Lower leg skin (tissue), 3 donors: ENCODE measurements around the gene SUN5.

Source experiments
- CTCF ChIP-seq, 3 donors: fragments of 450-650 bp; IDR thresholded peaks; one replicate each; pipeline ENCODE4 v1.5.1; 2016; ENCODE audit warnings: antibody characterized with exemption in 3 of 3, mild to moderate bottlenecking in 3 of 3, moderate library complexity in 2 of 3
- POLR2A ChIP-seq, 2 donors: fragments of 450-650 bp; IDR thresholded peaks; one replicate each; pipeline ENCODE4 v1.6.1; 2016 to 2017; ENCODE audit warnings: antibody characterized with exemption in 2 of 2, mild to moderate bottlenecking in 1 of 2, moderate library complexity in 1 of 2

- TF ChIP-seq CTCF (IDR thresholded peaks at IDR 0.05) = no peak
- TF ChIP-seq POLR2A (IDR thresholded peaks at IDR 0.05) = no peak
Observed at GRCh38 chr20:33025318-33025876, 21.2 kb upstream of the SUN5 start.
